AG08396 (cell line): ENCODE data around the gene CNDP2.
A peak's percentile ranks its signal among the peaks of the same experiment; 100 is the strongest.

Experiments used
- DNase-seq: peaks from one replicate; pipeline ENCODE4 v3.0.0; 2012; ENCODE audit warnings: low spot score, mixed read lengths

CNDP2 gene

GRCh38 chr18:74495581-74496507 is at the start of gene CNDP2:
CNDP2 (plus strand) TSS chr18:74496363; CDS start chr18:74499974, 3,611 bp downstream.
- DNase-seq, result peak; percentile 99

- DNase-seq, result no peak
Measured at GRCh38 chr18:74446631-74447403, 49.3 kb upstream of the CNDP2 start.

DNA sequence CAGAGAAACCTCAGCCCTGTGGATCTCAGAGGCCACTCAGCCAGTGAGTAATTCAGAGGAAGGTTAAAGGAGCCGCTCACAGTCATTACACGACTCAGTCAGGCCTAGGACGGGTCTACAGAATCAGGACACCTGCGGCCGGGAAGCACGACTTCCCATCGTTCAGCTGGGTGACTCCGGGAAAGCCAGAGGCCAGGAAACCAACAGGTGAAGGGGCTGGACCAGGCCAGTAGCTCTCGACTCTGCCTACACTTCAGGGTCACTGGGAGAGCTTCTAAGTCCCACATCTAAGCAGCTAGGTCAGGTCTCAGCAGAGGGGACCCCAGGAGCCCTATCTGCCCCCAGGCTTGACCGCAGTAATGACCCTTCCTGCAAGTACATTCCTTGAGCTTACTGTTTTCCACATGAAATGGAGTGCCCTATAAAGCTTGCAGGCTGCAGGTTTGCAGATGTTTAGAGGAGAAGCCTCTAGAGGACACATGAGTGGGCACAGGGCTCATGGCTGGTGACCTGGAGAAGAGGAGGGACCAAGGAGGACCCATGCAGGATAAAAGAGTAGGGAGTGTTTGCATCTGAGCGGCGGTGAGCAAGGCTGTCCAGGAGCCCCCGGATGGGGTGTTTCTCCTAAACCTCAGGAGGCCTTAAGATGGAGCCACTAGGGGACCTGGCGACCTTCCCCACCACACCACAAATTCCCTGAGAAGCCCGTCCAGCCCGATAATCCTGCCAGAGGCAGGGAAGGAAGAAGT is 48.6 kb upstream of the CNDP2 start:
- DNase-seq, result no peak

DNA sequence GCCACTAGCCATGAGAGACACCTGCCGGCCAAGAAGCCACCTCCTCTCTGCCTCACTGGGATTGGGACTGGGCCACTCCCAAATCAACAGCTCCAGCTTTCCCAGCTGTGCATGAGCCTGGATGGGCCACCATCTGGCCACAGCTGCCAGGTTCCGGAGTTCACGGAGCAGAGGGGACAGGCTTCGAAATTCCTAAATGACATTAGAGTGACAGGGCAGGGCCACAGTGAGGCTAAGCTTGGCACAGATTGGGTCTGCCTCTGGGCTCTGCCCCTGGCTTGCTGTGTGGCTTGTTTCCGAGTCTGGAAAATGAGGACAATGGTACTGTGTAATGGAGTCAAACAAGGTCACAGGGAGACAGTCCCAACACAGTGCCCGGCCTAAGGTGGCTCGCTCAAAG is 45.5 kb upstream of the CNDP2 start:
- no peak for DNase-seq

DNA sequence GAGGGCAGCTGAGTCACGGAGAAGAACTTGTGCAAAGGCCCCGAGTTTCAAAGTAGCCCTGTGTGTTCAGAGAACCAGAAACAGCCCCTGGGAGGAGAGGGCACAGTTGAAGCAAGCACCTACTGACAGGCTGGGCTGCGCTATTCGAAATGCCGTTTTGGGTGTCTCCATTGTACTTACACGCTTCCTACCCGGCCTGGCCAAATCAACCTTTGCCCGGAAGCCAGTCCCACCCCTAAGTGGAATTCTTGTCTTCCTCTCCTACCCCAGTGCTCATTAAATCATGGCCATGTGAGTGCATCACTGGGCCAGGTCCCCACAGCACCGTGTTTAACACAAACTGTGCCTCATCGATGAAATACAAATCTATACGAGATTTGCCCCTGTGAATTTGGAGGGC is 45.0 kb upstream of the CNDP2 start:
- no peak for DNase-seq

DNA sequence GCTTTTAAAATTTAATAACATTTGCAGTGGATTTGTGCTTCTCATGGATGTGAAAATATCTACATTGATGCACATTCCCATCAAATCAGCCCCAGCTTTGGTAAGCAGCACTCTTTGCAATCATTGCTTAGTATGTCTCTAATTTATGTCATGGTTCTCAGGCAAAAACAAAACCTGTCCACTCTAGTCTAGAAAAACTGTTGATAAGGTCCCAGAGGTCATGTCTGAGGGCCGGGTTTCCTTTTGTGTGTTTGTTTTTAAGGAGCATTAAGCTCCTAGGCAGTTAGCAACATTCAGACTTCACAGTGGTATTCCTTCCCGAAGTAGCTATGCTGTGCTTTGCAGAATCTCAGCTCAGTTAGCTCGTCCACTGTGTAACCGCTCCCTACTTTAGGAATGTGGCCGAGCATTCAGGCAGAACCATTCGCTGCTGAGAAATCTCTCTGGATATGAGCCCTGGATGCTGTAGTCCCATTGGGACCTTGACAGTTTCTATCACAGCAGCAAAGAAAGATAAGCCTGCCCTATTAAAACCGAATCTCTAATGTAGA is 43.1 kb upstream of the CNDP2 start:
- no peak for DNase-seq

DNA sequence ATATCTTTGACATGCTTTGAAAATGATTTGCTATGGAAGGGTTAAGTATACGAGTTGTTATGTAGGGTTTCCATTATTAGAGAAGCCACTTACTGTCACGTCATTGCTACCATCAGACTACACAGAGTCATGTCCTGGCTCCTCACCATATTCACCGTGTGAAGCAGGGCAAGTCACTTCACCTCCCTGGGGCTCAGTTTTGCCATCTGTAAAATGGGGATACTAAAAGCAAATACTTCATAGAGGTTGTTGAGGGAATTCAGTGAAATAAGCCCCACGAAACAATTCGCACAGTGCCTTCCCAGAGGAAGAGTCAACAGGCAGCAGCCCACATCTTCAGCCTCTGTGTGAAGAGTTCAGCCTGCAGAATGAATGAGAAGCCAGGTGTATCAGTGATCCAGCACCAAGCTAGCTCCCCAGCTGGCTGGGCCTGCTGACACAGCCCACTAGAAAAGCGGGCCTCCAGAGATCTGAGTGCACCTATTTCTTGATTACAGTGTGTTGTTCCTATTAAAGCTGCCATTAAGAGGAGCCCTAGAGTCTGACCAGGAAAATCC is 42.4 kb upstream of the CNDP2 start:
- no peak for DNase-seq

DNA sequence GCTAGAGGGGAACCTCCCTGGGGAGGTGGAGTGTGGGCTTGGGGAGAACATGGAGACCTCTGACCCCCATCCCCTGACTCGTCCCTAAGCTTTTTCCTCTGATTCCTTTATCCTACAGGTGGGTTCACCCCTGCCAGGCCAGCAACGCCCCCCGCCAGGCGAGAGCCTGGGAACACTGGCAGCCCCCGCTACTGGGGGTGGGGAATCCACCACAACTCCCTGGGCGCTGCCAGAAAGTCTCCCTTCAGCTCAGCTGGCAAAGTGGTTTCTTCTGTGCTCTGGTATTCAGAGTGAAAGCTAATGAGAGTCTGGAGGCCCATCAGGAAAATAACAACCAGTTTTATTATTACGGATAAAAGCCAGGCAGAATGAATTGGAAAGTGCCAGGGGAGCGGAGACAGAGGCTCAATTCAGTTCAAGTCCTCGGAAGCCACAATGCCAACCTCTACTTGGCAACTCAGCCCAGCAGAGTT is 41.8 kb upstream of the CNDP2 start:
- DNase-seq, result no peak

DNA sequence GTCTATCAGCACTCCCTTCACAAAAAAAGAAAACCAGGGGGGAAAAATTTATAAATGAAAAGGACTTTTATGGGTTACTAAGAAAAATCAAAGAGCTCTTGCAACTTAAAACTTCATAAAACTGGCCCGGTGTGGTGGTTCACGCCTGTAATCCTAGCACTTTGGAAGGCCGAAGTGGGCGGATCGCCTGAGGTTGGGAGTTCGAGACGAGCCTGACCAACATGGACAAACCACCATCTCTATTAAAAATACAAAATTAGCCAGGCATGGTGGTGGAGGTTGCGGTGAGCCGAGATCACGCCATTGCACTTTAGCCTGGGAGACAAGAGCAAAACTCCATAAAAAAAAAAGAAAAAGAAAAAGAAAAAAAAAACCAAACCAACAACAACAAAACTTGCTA is 40.8 kb upstream of the CNDP2 start:
- DNase-seq, result no peak

DNA sequence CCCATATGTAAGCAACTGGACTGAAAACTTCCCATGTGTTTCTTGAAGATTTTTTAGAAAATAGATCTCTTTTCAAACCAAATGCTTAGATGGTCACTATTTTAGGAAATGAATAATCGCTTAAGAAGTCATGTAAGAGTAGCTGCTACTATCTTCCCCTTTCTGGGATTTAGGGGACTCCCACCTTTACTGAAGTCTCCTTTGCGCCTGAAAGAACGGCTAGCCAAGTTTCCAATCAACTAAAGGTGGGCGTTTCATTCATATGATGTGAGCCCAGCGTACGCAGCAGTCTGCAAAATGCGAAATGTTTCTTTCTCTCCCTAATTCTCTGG is 40.2 kb upstream of the CNDP2 start:
- no peak for DNase-seq

GRCh38 chr18:74456349-74457042 is 39.7 kb upstream of the CNDP2 start:
- DNase-seq, result no peak

DNA sequence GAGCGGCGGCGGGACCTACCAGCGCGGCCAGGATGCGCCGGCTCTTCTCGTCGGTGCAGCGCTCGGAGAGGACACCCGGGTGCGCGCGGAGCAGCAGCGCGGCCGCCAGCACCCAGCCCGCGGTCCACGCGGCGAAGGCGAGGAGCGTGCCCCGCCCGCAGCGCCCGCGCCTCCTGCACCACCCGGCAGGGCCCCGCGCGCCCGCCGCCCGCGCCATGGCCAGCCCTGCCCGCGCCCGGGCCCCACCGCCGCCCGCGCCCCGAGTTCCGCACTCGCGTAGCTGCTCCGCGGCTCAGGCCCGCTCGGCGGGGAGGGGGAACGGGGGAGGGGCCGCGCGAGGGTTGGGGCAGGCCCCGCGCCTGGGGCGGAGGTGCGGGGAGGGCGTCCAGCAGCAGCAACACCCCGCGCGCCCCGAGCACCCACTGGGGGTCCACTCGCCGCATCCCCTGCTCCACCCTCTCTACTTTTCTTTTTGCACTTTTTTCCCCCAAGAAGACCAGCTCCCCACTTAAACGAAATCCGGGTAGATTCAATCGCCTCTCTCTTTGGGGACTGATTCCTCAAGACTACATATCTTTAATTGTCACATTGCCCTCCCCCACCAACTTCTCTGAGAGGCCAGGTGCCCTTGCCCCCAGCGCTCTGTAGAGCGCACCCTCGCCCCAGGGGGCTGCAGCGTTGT is 39.0 kb upstream of the CNDP2 start, which contains the start of gene DIPK1C:
DIPK1C (minus strand) TSS at position 266 of the 682 bp plus-strand sequence; CDS start at position 217, 49 bp downstream.
- DNase-seq, result no peak

- no peak for DNase-seq
Measured at GRCh38 chr18:74457725-74458421, 38.3 kb upstream of the CNDP2 start.

DNA sequence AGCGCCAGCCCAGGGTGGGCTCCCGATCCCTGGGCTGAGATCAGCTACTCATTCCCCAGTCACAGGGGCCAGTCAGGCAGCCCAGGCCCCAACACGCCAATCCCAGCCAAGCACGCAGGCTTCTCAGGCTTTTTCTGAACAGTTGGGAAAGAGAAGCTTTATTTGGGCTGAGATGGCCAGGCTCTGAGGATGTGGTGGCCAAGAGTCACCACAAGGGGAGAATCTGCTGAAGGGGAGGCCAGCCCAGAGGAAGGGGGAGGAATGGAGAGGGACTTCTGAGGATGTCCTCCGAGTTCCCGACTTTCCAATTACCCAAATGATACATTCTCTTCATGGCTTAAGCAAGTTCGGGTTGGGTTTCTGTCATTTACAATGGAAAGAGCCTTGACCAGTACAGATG is 36.3 kb upstream of the CNDP2 start:
- no peak for DNase-seq

DNA sequence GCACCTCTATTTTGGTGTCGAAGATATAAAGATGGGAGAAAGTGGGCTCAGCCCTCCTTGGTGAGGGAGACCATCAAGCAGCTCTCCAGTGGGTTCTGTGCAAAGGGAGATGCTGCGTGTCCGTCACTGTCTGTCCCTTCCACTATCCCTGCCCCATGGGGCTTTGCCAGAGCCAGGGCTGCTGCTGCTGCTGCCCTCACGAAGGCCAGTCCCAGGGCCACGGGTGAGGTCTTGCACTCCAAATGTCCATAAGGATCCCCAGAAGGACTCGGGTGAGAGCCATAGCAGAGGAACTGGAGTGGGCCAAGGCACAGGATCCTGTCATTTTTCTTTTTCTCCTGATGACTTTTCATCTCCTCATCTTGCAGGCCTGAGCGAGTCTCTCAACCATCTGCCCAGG is 35.3 kb upstream of the CNDP2 start:
- no peak for DNase-seq

DNA sequence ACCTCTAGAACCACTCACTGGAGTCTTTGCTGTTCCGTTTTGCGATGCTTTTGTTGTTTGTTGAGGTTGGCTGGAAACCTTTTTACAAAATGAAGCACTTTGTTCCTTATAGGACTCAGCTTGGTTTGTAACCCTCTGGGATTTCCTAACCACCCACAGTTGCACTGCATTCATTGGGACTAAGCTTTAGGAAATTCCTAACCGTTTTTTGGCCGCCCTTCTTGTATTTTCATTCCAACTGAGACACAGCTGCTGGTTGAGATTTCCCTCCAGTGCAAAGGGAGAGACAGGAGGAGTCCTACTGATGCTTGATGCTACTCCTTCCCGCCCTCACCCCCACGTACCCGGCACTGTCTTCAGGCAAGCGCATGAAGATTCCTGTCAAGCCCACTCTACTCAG is 32.9 kb upstream of the CNDP2 start:
- no peak for DNase-seq

- DNase-seq, result no peak
Measured at GRCh38 chr18:74463983-74464382, 32.2 kb upstream of the CNDP2 start.

GRCh38 chr18:74465775-74466174 is 30.4 kb upstream of the CNDP2 start:
- DNase-seq, result no peak

- DNase-seq, result no peak
Measured at GRCh38 chr18:74468547-74469061, 27.6 kb upstream of the CNDP2 start.

- DNase-seq, result no peak
Measured at GRCh38 chr18:74472312-74472711, 23.9 kb upstream of the CNDP2 start.
